ENCODE results near the gene CLDND1. TPM values are rescaled to one million over a fixed set of nuclear protein-coding genes. Genes with fewer than 3 reads are reported as not detected.

The CLDND1 gene
- total RNA-seq, 1 experiment from 2014 or later, result 472 TPM

DNA sequence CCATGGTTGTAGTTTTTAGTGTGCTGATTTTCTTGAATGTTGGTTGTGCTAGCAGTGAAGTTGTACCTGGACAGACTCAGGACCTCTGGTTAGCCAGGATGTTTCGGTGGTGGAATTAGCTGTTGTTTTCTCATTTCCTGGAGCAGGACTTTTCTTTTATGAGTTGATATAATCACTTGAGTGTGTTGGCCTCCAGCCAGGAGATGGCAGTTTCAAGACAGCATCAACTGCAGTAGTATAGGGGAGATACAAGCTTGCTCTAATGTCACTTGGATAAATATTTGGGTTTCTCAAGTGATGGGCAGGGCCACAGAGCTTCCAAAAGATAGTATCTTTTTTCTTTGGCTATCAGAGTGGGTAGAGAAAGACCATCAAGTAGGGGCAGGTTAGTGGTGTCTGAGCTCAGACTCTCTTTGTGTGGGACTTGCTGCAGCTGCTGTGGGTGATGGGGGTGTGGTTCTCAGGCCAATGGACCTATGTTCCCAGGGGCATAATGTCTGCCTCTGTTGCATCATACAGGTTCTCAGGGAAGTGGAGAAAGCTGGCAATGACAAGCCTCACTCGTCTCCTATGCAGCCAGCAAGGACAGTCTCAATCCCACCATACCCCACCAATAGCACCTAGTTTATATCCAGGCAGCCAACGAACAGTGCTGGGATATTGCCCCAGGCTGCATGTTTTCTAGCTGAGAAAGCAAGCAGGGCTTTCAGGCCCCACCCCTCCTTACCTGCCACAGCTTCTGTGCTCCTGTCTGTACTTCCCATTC lies 39.8 kb downstream of the CLDND1 start:
- CTCF ChIA-PET, result interaction anchor here (0.9 to 1.4 kb wide), 2 partner anchors 33 to 149 kb away, joined by 3 read pairs; no protein-coding TSS in a partner anchor
- peak overlapping the region; percentile 85 for H2AFZ ChIP-seq (ENCODE audit: low read depth, low read length, poor library complexity, severe bottlenecking)
- peaks cover 19 to 21% of the 10 kb centered on the region in 2 experiments for H3K4me1 ChIP-seq (ENCODE audit: control insufficient read depth in 1 of 2, insufficient read depth in 2 of 2, low read length in 2 of 2)
- RAD21 ChIA-PET (ENCODE audit: low non-redundant PET in 1 of 2, low total read pairs in 2 of 2, uncharacterized antibody in 2 of 2, unreplicated experiment in 2 of 2), result interaction anchor here in 1 of 2 experiments (1.3 kb wide), 1 partner anchor 40 kb away, joined by 3 read pairs; the partner anchor contains the start of gene CLDND1
- DNase-seq (ENCODE audit: low read depth, low spot score), result peak; percentile 67
- peak overlapping the region; percentile 55 for H3K27ac ChIP-seq (ENCODE audit: low read depth, low read length)
- no peaks in the 10 kb centered on the region for H3K79me2 ChIP-seq (ENCODE audit: insufficient read depth, low read length)
- H4K20me1 ChIP-seq (ENCODE audit: insufficient read depth), result no peaks in the 10 kb centered on the region
- TSS peak; percentile 88 for BruUV-seq (replicated peaks)
- H3K9ac ChIP-seq (ENCODE audit: low read length), result peak overlapping the region; percentile 34
- ATAC-seq, result peak; percentile 93
- H3K9me2 ChIP-seq (ENCODE audit: insufficient read depth), result no peaks in the 10 kb centered on the region
- intact Hi-C loops (cut with micrococcal nuclease), result no loop called here
- peak overlapping the region in 1 of 2 experiments; percentile 10; a peak in 1 of 4 replicates for H3K4me3 ChIP-seq (replicated peaks in 1 of 2; ENCODE audit: low read depth in 1 of 2, low read length in 2 of 2)
- peak; percentile 4; the same call in 1 of the 2 replicates for TF ChIP-seq FOSL1 (IDR thresholded peaks at IDR 0.05; ENCODE audit: low read depth)
- peak; percentile 52; the same call in 1 of the 2 replicates for TF ChIP-seq POLR2AphosphoS5 (IDR thresholded peaks at IDR 0.05; ENCODE audit: low read depth, low read length)
- 0 out of 2 replicates have a peak, but pooled peaks have one; percentile 41 for TF ChIP-seq CEBPB (IDR thresholded peaks at IDR 0.05; ENCODE audit: low read depth)
- TF ChIP-seq POLR2A (IDR thresholded peaks at IDR 0.05; ENCODE audit: borderline replicate concordance, extremely low read depth, insufficient read depth, insufficient read length), result no peak
- TF ChIP-seq SIN3A (IDR thresholded peaks at IDR 0.05; ENCODE audit: low read depth), result 0 out of 2 replicates have a peak, but pooled peaks have one; percentile 26
- TF ChIP-seq REST (IDR thresholded peaks at IDR 0.05; ENCODE audit: low read depth), result no peak
- no peak for TF ChIP-seq EZH2phosphoT487 (IDR thresholded peaks at IDR 0.05; ENCODE audit: borderline replicate concordance)
- TF ChIP-seq ZBTB33 (IDR thresholded peaks at IDR 0.05; ENCODE audit: extremely low read depth, insufficient replicate concordance, low read length), result no peak
- TF ChIP-seq, protein P1, sequence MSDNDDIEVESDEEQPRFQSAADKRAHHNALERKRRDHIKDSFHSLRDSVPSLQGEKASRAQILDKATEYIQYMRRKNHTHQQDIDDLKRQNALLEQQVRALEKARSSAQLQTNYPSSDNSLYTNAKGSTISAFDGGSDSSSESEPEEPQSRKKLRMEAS (IDR thresholded peaks at IDR 0.05), result peak; percentile 70
- TF ChIP-seq TCF7L2 (IDR thresholded peaks at IDR 0.05; ENCODE audit: borderline replicate concordance, extremely low read depth, insufficient read depth, insufficient read length), result no peak
- peak; percentile 4 for TF ChIP-seq YY1 (IDR thresholded peaks at IDR 0.05; ENCODE audit: extremely low read depth, insufficient replicate concordance, low read depth, low read length)
- peak; percentile 61; the same call in 1 of the 2 replicates for TF ChIP-seq CBX3 (IDR thresholded peaks at IDR 0.05; ENCODE audit: low read depth)
- peak; percentile 28; the same call in 1 of the 2 replicates for TF ChIP-seq JUND (IDR thresholded peaks at IDR 0.05)
- no peaks in the 10 kb centered on the region for H3K27me3 ChIP-seq (ENCODE audit: insufficient read depth, low read length)
- H3K4me2 ChIP-seq (ENCODE audit: low read length), result peak overlapping the region; percentile 62
- no peaks in the 10 kb centered on the region for H3K36me3 ChIP-seq (ENCODE audit: control insufficient read depth in 1 of 2, insufficient read depth in 2 of 2, low read length in 2 of 2)
- no peaks in the 10 kb centered on the region for H3K9me3 ChIP-seq (ENCODE audit: control insufficient read depth in 1 of 2, insufficient read depth in 1 of 2, low read depth in 1 of 2, low read length in 2 of 2)
- POLR2A ChIA-PET, result interaction anchor here (0.8 to 3.1 kb wide), 11 partner anchors 17 to 110 kb away, joined by 3 to 12 read pairs (median 3); partner anchors contain the start of genes CLDND1, CPOX and OR5K1
